Measurements from ENCODE around the gene MUL1. TPM values are rescaled to one million over a fixed set of nuclear protein-coding genes. Genes with fewer than 3 reads are reported as not detected.

The MUL1 gene
- total RNA-seq, 2 experiments from 2014 or later, result 19.7 to 20.4 TPM

DNA sequence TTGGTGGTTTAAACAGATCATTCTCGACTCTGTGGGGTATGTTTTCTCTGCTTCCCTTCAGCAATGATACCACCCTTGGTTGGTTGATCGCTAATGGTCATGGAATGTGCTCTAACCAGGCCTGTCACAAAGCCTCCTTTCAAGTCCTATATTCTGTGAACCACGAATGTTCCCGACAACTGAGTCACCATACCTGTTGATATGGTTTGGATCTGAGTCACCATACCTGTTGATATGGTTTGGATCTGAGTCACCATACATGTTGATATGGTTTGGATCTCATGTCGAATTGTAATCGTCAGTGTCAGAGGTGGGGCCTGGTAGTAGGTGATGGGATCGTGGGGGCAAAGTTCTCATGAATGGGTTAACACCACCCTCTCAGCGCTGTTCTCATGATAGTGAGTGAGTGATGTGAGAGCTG, 11.7 kb downstream of the MUL1 start:
- H3K4me1 Mint-ChIP-seq, result peaks cover 28% of the 10 kb centered on the region
- H3K27ac Mint-ChIP-seq, result peak overlapping the region; percentile 42
- no peaks in the 10 kb centered on the region for H3K27me3 Mint-ChIP-seq
- peak; percentile 46 for DNase-seq
- no peak overlapping the region for H3K4me3 Mint-ChIP-seq
- H3K9me3 Mint-ChIP-seq, result no peaks in the 10 kb centered on the region
- H3K36me3 Mint-ChIP-seq, result peaks cover 7% of the 10 kb centered on the region

DNA sequence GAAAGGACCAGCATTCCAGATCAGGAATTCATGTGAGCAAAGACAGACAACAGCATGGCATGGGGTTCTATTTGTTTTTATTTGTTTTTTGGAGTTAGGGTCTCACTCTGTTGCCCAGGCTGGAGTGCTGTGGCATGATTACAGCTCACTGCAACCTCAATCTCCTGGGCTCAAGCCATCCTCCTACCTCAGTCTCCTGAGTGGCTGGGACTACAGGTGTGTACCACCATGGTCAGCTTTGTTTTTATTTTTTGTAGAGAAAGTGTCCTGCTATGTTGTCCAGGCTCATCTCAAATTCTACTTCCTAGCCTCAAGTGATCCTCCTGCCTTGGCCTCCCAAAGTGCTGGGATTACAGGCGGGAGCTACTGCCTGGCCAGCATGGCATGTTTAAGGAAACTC, 12.3 kb downstream of the MUL1 start:
- DNase-seq, result no peak
- H3K4me1 Mint-ChIP-seq, result peaks cover 28% of the 10 kb centered on the region
- peaks cover 7% of the 10 kb centered on the region for H3K36me3 Mint-ChIP-seq
- no peaks in the 10 kb centered on the region for H3K27me3 Mint-ChIP-seq
- H3K9me3 Mint-ChIP-seq, result no peaks in the 10 kb centered on the region
- H3K27ac Mint-ChIP-seq, result peak overlapping the region; percentile 42
- no peak overlapping the region for H3K4me3 Mint-ChIP-seq

DNA sequence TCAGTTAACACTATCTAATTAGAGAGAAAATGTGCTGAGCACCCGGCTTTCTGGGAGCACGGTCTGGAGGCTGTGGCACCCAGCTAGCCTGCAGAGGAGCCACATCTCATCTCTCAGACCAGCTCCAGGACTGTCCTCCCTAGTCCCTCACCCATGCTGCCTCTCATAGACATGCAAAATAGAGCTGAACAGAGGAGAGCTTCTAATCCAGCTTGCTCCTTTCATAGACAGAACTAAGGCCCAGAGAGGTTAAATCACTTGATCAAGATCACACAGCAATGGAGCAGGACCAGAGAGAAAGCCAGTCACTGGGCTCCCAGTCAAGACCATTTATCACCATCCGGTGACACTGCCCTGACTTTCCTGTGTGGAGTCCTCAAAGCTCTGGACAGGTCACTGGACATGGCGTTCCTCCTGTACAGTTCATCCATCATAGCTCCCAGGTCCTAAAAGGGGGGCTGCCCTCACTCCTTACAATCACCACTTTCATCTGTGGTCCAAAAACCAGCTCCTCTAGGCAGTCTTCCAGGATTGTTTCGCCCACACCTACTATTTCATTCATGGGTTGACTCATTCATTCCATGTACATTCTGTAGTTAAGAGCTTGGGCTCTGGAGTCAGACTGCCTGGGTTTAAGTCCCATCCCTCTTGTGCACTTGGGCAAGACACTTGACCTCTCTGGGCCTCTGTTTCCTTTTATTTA, 13.2 kb downstream of the MUL1 start:
- peaks cover 28% of the 10 kb centered on the region for H3K4me1 Mint-ChIP-seq
- H3K27me3 Mint-ChIP-seq, result peaks cover 3% of the 10 kb centered on the region
- peaks cover 7% of the 10 kb centered on the region for H3K36me3 Mint-ChIP-seq
- no peak for DNase-seq
- H3K9me3 Mint-ChIP-seq, result no peaks in the 10 kb centered on the region
- H3K4me3 Mint-ChIP-seq, result no peak overlapping the region
- no peak overlapping the region for H3K27ac Mint-ChIP-seq

DNA sequence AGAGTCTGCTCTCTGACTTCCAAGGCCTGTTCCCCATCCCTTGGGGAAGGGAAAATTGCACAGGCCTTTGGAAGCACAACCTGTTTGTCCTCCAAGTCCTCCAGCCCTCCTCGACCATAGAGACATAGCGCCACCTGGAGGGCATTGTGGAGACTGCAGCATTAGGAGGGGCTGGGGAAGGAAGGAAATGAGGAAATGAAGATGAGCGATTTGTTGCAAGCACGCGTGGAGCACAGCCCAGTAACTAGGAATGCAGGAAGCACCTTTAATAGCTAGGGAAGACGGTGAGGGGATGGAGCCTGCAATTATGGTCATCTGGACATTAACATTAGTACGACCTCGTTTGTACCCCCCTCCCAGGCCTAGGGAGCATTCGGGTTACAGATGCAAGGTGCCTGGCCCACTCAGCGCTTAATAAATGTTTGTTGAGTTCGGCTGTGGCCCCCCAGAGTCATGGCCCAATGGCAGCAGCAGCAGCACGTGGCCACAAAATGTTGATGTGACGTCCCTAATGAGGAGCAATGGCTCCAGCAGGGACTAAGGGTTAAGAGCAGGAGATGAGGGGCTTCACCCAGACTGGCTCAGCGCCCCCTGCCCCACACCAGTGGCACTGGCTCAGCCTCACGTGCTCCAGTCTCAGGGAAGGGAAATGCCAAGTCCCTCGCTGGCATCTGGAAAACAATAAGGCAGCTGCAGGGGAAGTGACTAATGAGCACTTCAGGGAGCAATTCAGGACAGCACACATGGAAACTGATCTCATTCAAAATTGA, 13.9 kb downstream of the MUL1 start:
- Mint-ChIP-seq H3K4me1 (peaks cover 28% of the 10 kb centered on the region), H3K9me3 (no peaks in the 10 kb centered on the region), H3K27me3 (peaks cover 10% of the 10 kb centered on the region), H3K36me3 (peaks cover 7% of the 10 kb centered on the region), H3K4me3 (no peak overlapping the region), H3K27ac (no peak overlapping the region)
- DNase-seq, result peak; percentile 74

DNA sequence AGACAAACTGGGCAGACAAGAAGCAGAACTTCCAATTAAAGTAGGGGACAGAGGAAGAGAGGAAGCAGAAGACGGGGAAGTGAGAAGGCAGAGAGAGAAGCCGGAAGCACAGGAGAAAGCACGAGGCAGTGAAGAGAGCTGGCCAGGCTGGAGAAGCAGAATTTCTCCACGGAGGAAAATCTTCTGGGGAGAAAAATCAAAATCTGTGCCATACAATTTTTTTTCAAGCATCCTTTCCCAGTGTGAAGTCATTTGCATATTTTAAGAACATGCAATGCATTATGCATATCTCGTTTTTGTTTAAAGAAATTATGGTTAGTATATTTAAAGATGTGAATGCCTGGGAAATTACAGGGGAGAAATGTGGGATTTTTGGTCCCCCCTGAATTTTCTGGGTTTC, 14.6 kb downstream of the MUL1 start:
- H3K27me3 Mint-ChIP-seq, result peaks cover 16% of the 10 kb centered on the region
- no peaks in the 10 kb centered on the region for H3K9me3 Mint-ChIP-seq
- DNase-seq, result no peak
- H3K27ac Mint-ChIP-seq, result no peak overlapping the region
- peaks cover 7% of the 10 kb centered on the region for H3K36me3 Mint-ChIP-seq
- H3K4me3 Mint-ChIP-seq, result no peak overlapping the region
- peaks cover 28% of the 10 kb centered on the region for H3K4me1 Mint-ChIP-seq

DNA sequence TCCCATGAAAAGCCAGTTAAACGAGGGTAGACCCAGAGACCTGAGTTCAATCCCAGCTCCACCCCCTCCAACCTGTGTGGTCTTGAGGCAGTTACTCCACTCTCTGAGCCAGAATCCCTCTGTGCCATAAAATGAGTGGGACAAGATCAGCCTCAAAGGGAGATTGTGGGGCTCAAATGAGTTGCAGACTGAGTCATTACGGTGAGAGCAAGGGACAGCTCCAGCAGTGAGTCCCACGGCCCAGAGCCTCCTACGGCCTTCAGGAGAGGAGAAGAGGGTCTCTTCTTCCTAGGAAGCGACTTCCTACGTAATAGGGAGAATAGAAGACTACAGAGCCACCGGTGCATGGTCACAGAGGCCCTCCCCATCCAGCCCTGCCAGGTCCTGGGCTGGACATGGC, 15.2 kb downstream of the MUL1 start:
- H3K4me3 Mint-ChIP-seq, result no peak overlapping the region
- peaks cover 7% of the 10 kb centered on the region for H3K36me3 Mint-ChIP-seq
- H3K9me3 Mint-ChIP-seq, result no peaks in the 10 kb centered on the region
- no peak for DNase-seq
- no peak overlapping the region for H3K27ac Mint-ChIP-seq
- H3K4me1 Mint-ChIP-seq, result peaks cover 28% of the 10 kb centered on the region
- H3K27me3 Mint-ChIP-seq, result peaks cover 22% of the 10 kb centered on the region

DNA sequence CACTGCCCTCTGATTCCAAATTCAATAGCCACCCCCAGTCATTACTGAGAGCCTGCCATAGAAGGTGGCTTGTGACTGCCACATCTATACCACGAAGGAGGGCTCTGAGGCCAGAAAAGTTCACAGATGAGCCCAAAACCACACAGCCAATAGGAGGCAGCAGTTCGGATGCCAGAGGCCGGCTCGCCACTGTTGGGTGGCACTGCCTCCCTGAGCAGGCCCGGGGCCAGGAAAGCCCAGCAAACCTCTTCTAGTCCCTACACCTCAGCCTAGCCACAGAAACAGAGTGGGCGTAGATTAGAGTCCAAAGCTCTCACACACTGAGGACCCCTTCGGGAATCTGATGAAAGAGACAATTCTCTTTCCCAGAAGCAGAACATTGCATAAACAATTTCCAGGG, 16.1 kb downstream of the MUL1 start:
- Mint-ChIP-seq H3K27ac (no peak overlapping the region), H3K27me3 (peaks cover 31% of the 10 kb centered on the region), H3K4me1 (peaks cover 23% of the 10 kb centered on the region), H3K36me3 (peaks cover 4% of the 10 kb centered on the region), H3K4me3 (no peak overlapping the region), H3K9me3 (no peaks in the 10 kb centered on the region)
- DNase-seq, result no peak

DNA sequence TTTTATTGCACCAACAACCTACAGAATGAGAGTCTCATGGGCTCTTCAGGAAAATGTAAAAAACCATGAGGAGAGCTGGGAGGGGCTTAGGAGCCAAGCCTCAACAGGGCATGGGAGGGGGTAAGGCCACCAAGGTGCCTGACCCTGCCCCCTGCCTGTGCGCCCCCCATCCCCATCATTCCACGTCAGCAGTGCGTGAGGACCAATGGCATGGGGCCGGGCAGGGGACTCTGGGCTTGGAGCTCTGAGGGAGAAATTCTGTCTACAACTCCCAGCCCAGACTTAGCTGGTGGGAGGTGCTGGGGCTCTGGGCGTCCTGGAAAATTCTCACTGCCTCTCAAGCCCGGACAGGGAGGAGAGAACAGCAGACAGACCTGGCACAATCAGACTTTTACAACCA, 16.8 kb downstream of the MUL1 start:
- Mint-ChIP-seq H3K27me3 (peaks cover 31% of the 10 kb centered on the region), H3K36me3 (no peaks in the 10 kb centered on the region), H3K27ac (no peak overlapping the region), H3K4me1 (peaks cover 17% of the 10 kb centered on the region), H3K9me3 (no peaks in the 10 kb centered on the region), H3K4me3 (no peak overlapping the region)
- DNase-seq, result no peak

DNA sequence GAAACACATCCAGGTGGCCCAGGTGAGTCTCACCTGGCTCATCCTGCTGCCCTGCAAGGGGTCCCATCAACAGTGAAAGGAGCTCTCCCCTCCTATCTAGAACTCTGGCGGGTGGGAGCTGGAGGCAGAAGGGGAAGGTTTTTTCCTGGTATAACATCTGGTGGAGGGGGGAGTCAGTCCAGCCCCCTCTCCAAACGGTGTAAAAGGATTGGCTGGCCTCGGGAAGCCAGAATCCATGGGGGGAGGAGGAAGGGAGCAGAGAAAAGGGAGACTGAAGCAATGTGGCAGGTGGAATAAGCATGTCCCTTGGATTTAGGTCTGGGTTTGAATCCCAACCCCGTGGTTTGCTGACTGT, 20.7 kb downstream of the MUL1 start:
- H3K27ac Mint-ChIP-seq, result no peak overlapping the region
- H3K4me3 Mint-ChIP-seq, result peak overlapping the region; percentile 41
- DNase-seq, result no peak
- H3K36me3 Mint-ChIP-seq, result no peaks in the 10 kb centered on the region
- H3K27me3 Mint-ChIP-seq, result peaks cover 61% of the 10 kb centered on the region
- peaks cover 8% of the 10 kb centered on the region for H3K4me1 Mint-ChIP-seq
- no peaks in the 10 kb centered on the region for H3K9me3 Mint-ChIP-seq

DNA sequence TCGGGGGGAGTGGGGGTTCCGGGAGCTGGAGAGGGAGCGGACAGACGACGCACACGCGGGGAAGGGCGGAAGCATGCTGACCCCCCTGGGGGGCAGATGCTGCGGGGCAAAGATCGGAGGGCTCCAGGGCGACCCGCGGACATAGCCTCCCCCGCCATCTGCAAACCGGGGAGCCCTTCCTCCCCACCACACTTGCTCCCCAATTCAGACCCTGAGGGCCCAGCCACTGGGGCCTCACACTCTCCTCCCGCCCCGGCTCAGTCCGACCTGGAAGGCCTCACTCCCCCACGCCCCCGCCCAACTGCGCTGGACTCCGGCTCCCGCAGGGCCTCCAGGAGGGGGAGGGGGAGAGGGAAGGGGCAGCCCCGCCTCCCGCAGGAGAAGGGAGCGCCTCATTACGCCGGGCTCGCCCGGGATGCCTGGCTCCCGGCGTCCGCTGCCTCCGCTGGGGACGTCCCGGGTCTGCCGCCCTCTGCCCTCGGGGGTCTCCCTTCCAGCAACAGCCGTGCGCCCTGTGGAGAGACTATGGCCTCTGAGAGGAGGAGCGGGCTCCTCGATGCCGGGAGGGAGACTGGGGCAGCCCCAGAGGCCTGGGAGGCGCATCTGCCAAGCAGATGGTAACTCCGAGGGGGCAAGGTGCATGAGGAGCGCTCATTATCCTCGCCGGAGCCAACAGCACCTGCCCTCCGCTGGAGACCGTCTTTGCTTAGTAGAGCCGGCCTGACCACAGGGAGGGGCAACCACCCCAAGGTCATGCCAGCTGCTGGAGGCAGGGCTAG, 21.3 kb downstream of the MUL1 start:
- no peak for DNase-seq
- Mint-ChIP-seq H3K9me3 (no peaks in the 10 kb centered on the region), H3K36me3 (no peaks in the 10 kb centered on the region), H3K27ac (no peak overlapping the region), H3K4me3 (peak overlapping the region; percentile 59), H3K27me3 (peaks cover 67% of the 10 kb centered on the region), H3K4me1 (peaks cover 8% of the 10 kb centered on the region)

DNA sequence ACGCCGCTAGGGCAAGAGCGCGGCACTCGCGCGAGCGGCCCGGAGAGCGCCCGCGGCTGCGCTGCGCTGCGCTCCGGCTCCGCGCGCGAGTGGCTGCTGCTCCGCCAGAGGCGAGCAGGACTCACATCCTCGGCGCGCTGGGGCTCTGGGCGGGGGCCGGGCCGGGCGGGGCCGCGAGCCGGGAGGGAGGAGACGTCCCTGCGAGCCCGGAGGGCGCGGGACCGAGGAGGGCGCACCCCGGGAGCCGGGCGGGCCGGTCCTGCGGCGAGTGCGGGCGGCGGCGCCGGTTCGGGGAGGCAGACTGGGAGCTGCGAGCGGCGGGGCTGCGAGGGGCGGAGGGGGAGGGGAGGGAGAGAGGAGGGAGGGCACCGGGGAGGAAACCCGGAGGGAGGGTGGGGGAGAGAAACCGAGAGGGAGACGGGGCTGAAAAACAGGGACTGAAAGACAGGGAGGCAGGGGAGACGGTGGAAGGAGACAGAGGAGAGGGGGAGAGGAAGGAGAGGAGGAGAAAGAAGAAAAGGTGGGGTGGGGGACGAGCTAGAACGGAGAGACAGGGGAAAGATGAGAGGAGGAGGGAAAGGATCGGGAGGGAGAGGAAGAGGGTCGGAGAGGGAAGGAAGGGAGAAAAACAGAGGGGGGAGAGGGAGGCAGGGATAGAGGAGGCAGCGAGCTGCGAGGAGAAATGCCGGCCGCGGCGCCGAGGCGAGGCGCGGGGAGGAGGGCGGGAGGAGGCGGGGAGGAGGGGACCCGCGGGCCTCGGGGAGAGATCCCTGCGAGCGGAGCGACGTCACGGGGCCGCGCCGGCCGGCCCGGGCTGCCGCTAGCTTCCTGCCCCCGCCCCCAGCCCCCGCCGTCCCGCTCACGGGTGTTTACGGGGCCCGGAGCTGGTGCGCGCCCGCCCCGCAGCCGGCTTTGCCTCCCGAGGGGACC, 22.2 kb downstream of the MUL1 start, which contains the start of gene CAMK2N1:
Gene CAMK2N1, minus strand, starts transcription at position 684 of the 930 bp plus-strand sequence. CDS start 831 bp downstream, outside the sequence.
- H3K4me3 Mint-ChIP-seq, result peak within 1 kb of the TSS; percentile 83
- DNase-seq, result peak; percentile 54
- no peaks in the 10 kb centered on the region for H3K36me3 Mint-ChIP-seq
- H3K4me1 Mint-ChIP-seq, result peaks cover 8% of the 10 kb centered on the region
- H3K27me3 Mint-ChIP-seq, result peaks cover 76% of the 10 kb centered on the region
- H3K27ac Mint-ChIP-seq, result no peak within 1 kb of the TSS
- no peaks in the 10 kb centered on the region for H3K9me3 Mint-ChIP-seq

DNA sequence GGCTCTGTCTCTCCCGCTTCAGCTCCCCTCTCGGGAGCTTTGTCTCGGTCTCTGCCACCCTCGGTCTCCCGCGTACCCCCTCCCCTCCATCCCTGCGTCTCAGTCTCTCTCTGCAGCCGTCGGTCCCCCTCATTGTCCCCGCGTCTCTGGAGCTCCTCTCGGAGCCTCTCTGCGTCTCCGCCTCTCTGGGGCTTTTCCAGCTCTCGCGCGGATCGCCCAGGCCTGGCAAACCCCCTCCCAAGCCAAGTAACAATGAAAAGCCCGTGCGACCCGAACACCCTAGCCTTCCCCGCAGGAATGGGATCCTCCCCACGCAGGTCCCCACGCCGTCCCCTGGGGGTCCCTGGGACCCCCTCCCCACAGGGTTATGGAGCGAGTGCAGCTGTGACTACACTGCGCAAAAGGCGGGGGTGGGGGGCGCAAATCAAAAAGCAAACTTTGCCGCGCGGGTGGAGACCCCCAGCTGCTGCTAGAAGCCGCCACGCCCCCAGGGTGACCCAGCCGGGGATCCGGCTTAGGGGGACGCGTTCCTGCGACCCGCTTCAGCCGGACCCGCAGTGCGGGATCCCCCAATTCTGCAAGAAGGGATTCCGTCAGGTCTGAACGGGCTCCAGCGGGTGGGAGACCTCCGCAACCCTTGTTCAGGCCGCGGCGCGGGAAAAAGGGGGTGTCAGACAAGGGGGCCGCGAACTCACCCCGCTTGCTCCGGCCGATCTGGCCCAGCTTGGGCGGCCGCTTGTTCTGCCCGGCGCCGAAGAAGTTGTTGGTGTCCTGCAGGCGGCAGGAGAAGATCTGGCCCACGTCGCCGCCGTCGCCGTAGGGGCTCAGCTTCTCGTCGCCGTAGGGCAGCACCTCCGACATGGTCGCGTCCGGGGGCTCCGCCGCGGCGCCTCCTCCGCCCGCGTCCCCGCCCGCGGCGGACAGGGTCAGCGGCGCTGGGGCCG, 23.2 kb downstream of the MUL1 start:
- peaks cover 83% of the 10 kb centered on the region for H3K27me3 Mint-ChIP-seq
- no peak overlapping the region for H3K27ac Mint-ChIP-seq
- peaks cover 8% of the 10 kb centered on the region for H3K4me1 Mint-ChIP-seq
- H3K36me3 Mint-ChIP-seq, result no peaks in the 10 kb centered on the region
- peak overlapping the region; percentile 71 for H3K4me3 Mint-ChIP-seq
- no peak for DNase-seq
- no peaks in the 10 kb centered on the region for H3K9me3 Mint-ChIP-seq

DNA sequence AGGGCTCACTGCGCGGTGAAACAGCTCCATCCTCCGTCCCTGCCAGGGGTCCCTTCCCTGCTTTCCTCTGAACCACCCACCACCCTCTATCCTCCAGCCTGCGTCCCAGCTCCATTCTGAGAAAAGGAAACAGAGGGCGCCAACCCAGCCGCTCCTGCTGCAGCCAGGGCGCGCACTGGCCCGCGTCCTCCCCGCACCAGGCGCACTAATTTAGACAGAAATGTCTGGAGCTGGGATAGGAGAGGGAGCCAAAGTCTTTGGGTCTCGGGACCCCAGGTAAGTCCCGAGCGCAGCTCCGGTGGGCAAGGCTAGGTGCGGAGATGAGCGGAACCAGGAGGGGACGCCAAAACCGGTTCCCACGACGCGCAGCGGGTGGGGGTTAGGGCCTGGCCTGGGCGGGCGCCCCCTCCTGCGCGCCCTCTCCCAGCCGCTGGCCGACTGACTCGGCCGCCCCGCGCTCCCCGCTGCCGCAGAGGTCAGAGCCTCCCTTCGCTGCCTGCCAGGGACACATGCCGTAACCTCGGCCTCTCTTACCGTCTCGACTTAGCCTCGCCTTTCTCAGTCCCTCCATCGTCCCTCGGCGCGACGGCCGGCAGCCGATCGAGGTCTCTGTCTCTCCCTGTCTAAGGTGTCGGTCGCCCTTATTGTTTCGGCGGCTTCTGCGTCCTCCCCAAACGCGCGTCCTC, 24.0 kb downstream of the MUL1 start:
- peaks cover 8% of the 10 kb centered on the region for H3K4me1 Mint-ChIP-seq
- no peaks in the 10 kb centered on the region for H3K9me3 Mint-ChIP-seq
- peaks cover 84% of the 10 kb centered on the region for H3K27me3 Mint-ChIP-seq
- no peaks in the 10 kb centered on the region for H3K36me3 Mint-ChIP-seq
- no peak for DNase-seq
- peak overlapping the region; percentile 71 for H3K4me3 Mint-ChIP-seq
- H3K27ac Mint-ChIP-seq, result no peak overlapping the region

Data from activated naive CD8-positive, alpha-beta T cell treated with anti-CD3 and anti-CD28 coated beads for 36 hours (primary cell).